K562 (cell line): ENCODE results near the gene CDT1. TPM values are rescaled to one million over a fixed set of nuclear protein-coding genes. Genes with fewer than 3 reads are reported as not detected.

Experiments
- ARID3A ChIP-seq: IDR thresholded peaks from 2 replicates; pipeline ENCODE4 v1.6.1; 2012; ENCODE audit warnings: low read depth, low read length, improper control_type of control experiment, borderline replicate concordance
- CHCHD3 ChIP-seq: fragments of 250-450 bp; sonication (Bioruptor Pico); IDR thresholded peaks from 2 replicates; pipeline ENCODE4 v2.1.2; 2022; ENCODE audit warnings: mild to moderate bottlenecking
- DACH1 ChIP-seq: fragments of 450-650 bp; IDR thresholded peaks from 2 replicates; pipeline ENCODE4 v1.6.1; 2018; ENCODE audit not compliant: partially characterized antibody
- DMBX1 ChIP-seq: fragments of 250-450 bp; sonication (Bioruptor Pico); IDR thresholded peaks from 2 replicates; pipeline ENCODE4 v1.8.0; 2022; ENCODE audit warnings: inconsistent platforms, mild to moderate bottlenecking, moderate library complexity, borderline replicate concordance
- GATAD2A ChIP-seq: fragments of 450-650 bp; IDR thresholded peaks from 2 replicates; pipeline ENCODE4 v1.6.1; 2017
- HBP1 ChIP-seq: fragments of 450-650 bp; formaldehyde crosslinking; IDR thresholded peaks from 2 replicates; pipeline ENCODE4 v1.4.0; 2022; ENCODE audit warnings: missing genetic modification characterization
- HIVEP1 ChIP-seq: fragments of 250-450 bp; sonication (Bioruptor Pico); IDR thresholded peaks from 2 replicates; pipeline ENCODE4 v1.4.0; 2020; ENCODE audit warnings: mild to moderate bottlenecking
- ID3 ChIP-seq, 2 experiments: fragments of 250-450 bp in 1 of 2; fragments of 450-650 bp in 1 of 2; sonication (Bioruptor Pico) in 1 of 2; IDR thresholded peaks; 2 replicates each; pipeline versions ENCODE4 v1.6.1 to v1.8.0; 2016 to 2021; ENCODE audit warnings: mild to moderate bottlenecking in 2 of 2, moderate library complexity in 2 of 2, missing compliant biosample characterization in 1 of 2, missing genetic modification characterization in 1 of 2
- KLF6 ChIP-seq: fragments of 250-450 bp; sonication (Bioruptor Pico); IDR thresholded peaks from 2 replicates; pipeline ENCODE4 v1.4.0; 2020; ENCODE audit warnings: mild to moderate bottlenecking, moderate library complexity, borderline replicate concordance
- NRF1 ChIP-seq, 2 experiments: fragments of 450-650 bp; IDR thresholded peaks in 1 of 2; conservative IDR thresholded peaks in 1 of 2; 2 replicates each; pipeline ENCODE4 v1.6.1; 2014; ENCODE audit warnings: mild to moderate bottlenecking in 2 of 2
- SNIP1 ChIP-seq: fragments of 450-650 bp; IDR thresholded peaks from 2 replicates; pipeline ENCODE4 v1.7.1; 2017; ENCODE audit warnings: low read depth, mild to moderate bottlenecking
- TARDBP ChIP-seq: fragments of 450-650 bp; IDR thresholded peaks from 2 replicates; pipeline ENCODE4 v1.6.1; 2016
- TBP ChIP-seq: optimal IDR thresholded peaks from 2 replicates; pipeline ENCODE3; 2011; ENCODE audit warnings: low read depth, low read length, improper control_type of control experiment
- YBX1 ChIP-seq: fragments of 450-650 bp; IDR thresholded peaks from 2 replicates; pipeline ENCODE4 v1.7.1; 2016; ENCODE audit warnings: mild to moderate bottlenecking
- ZBTB7A ChIP-seq: IDR thresholded peaks from 2 replicates; pipeline ENCODE4 v1.6.1; 2011; ENCODE audit warnings: low read depth, mild to moderate bottlenecking, low read length, moderate library complexity, borderline replicate concordance; ENCODE audit not compliant: control insufficient read depth
- ZNF274 ChIP-seq: IDR thresholded peaks from 2 replicates; pipeline ENCODE4 v1.6.1; 2011; ENCODE audit warnings: low read depth, mild to moderate bottlenecking, low read length, moderate library complexity, borderline replicate concordance
- ZNF592 ChIP-seq: fragments of 450-650 bp; IDR thresholded peaks from 2 replicates; pipeline ENCODE4 v1.6.1; 2017; ENCODE audit warnings: antibody characterized with exemption, mild to moderate bottlenecking
- polyA plus RNA-seq, 8 experiments: library from polyadenylated mRNA; depleted of rRNA in 4 of 8; stranded (reverse) in 5 of 8; unstranded in 3 of 8; fragments of >200 nt; fragmentation: Nextera tagmentation in 2 of 8; fragmentation: Illumina TruSeq in 1 of 8; extraction: Ambion mirVana in 2 of 8; extraction: Trizol in 1 of 8; gene quantifications; 2 replicates each; pipeline versions ENCODE4 v1.2.1 to v1.2.3, GENCODE V29; 2011 to 2014; ENCODE audit warnings: inconsistent platforms in 1 of 8, missing spikeins in 1 of 8
- total RNA-seq, 7 experiments: library from RNA; depleted of rRNA in 6 of 7; stranded (reverse); fragments of >200 nt in 6 of 7; fragmentation: Illumina TruSeq in 2 of 7; extraction: Trizol in 2 of 7; gene quantifications; 2 replicates each; pipeline versions ENCODE4 v1.2.1 to v1.2.3, GENCODE V29; 2011 to 2021; ENCODE audit warnings: low replicate concordance in 1 of 7

Gene CDT1
- total and polyA plus RNA-seq, 9 of the 15 experiments (the other 6 are each of a cell fraction or from before 2014, with no cell fraction given), result 0.92 to 178 (median 14.2) TPM

GRCh38 chr16:88781140-88782077 lies 22.2 kb upstream of the CDT1 start (continued):
- TF ChIP-seq ZNF592, result peak; percentile 89
- peak in 1 of 2 experiments; percentile 35; a peak in 1 of 4 replicates for TF ChIP-seq NRF1 (conservative IDR thresholded peaks at IDR 0.05 in 1 of 2, IDR thresholded peaks at IDR 0.05 in 1 of 2)
- TF ChIP-seq DACH1, result no peak
- peak; percentile 94 for TF ChIP-seq ZBTB7A
- peak; percentile 76; the same call in 1 of the 2 replicates for TF ChIP-seq TARDBP
- TF ChIP-seq ZNF274, result no peak
- TF ChIP-seq GATAD2A, result 0 out of 2 replicates have a peak, but pooled peaks have one; percentile 73
- TF ChIP-seq HBP1, result 0 out of 2 replicates have a peak, but pooled peaks have one; percentile 38
- no peak for TF ChIP-seq HIVEP1
- TF ChIP-seq KLF6 (CRISPR knock-in tag), result peak; percentile 39; the same call in 1 of the 2 replicates
- TF ChIP-seq CHCHD3, result no peak
- no peak for TF ChIP-seq ID3 (CRISPR knock-in tag; IDR thresholded peaks at IDR 0.05)
- TF ChIP-seq ID3 (tag; IDR thresholded peaks at IDR 0.05), result peak; percentile 64
- no peak for TF ChIP-seq YBX1
- no peak for TF ChIP-seq SNIP1
- no peak for TF ChIP-seq ARID3A
- TF ChIP-seq DMBX1 (CRISPR knock-in tag), result peak; percentile 60
- peak; percentile 39 for TF ChIP-seq TBP
